Measurements from ENCODE around the gene GJC2.

The GJC2 gene

GRCh38 chr1:228194921-228195812, 45.4 kb downstream of the GJC2 start:
- DNase-seq (ENCODE audit: low read depth) = no peak

GRCh38 chr1:228197555-228198147, 47.9 kb downstream of the GJC2 start:
- DNase-seq (ENCODE audit: low read depth) = no peak

- no peak for DNase-seq (ENCODE audit: low read depth)
Measured at GRCh38 chr1:228198977-228199590, 49.4 kb downstream of the GJC2 start.

- DNase-seq (ENCODE audit: low read depth) = no peak
Measured at GRCh38 chr1:228204958-228205357, 55.2 kb downstream of the GJC2 start.

- no peak for DNase-seq (ENCODE audit: low read depth)
Measured at GRCh38 chr1:228205526-228206436, 56.1 kb downstream of the GJC2 start.

GRCh38 chr1:228206582-228207351, 57.0 kb downstream of the GJC2 start:
- DNase-seq (ENCODE audit: low read depth) = no peak

- no peak for DNase-seq (ENCODE audit: low read depth)
Measured at GRCh38 chr1:228207381-228207810, 57.7 kb downstream of the GJC2 start.

- no peak for DNase-seq (ENCODE audit: low read depth)
Measured at GRCh38 chr1:228207851-228208821, 58.4 kb downstream of the GJC2 start, which contains the start of gene OBSCN. Gene OBSCN, plus strand, starts transcription at chr1:228208044. Its CDS starts 3,740 bp downstream, at chr1:228211784.

GRCh38 chr1:228208831-228209551, 59.3 kb downstream of the GJC2 start:
- no peak for DNase-seq (ENCODE audit: low read depth)

Measured in stimulated activated CD8-positive, alpha-beta memory T cell treated with anti-CD3 and anti-CD28 coated beads, Interleukin-12 subunit alpha, Interleukin-12 subunit beta, amount 100 ng/mL, for 1 hour (primary cell).